CD4-positive, alpha-beta memory T cell (primary cell): Measurements from ENCODE around the gene ALAD. TPM values are rescaled to one million over a fixed set of nuclear protein-coding genes. Genes with fewer than 3 reads are reported as not detected.
A peak's percentile ranks its signal among the peaks of the same experiment; 100 is the strongest.

Source experiments
- CTCF ChIA-PET: fragments of 350-600 bp; sonication (Branson Sonifier 250); formaldehyde crosslinking; loops from one replicate; lab custom pipeline; 2021; ENCODE audit warnings: inconsistent platforms; ENCODE audit not compliant: partially characterized antibody; lab: Charles Lee
- POLR2A ChIA-PET: fragments of 350-600 bp; sonication (Branson Sonifier 250); formaldehyde crosslinking; loops from one replicate; lab custom pipeline; 2021; ENCODE audit not compliant: partially characterized antibody; lab: Charles Lee
- DNase-seq, 5 donors: peaks; one replicate each; pipeline versions ENCODE4 v3.0.0 to v3.0.0-alpha.2; 2020 to 2022; ENCODE audit warnings: mixed read lengths in 1 of 5
- H3K27ac ChIP-seq: one replicate; pipeline ENCODE4 v1.7.0; 2013; ENCODE audit warnings: low read depth, low read length
- H3K27me3 ChIP-seq: 2 replicates; pipeline ENCODE4 v1.7.0; 2013; ENCODE audit warnings: mild to moderate bottlenecking, low read length, moderate library complexity; ENCODE audit not compliant: insufficient read depth
- H3K36me3 ChIP-seq: 2 replicates; pipeline ENCODE4 v1.7.0; 2013; ENCODE audit warnings: mild to moderate bottlenecking, low read length, moderate library complexity; ENCODE audit not compliant: insufficient read depth
- H3K4me1 ChIP-seq: 2 replicates; pipeline ENCODE4 v1.7.0; 2013; ENCODE audit warnings: mild to moderate bottlenecking, low read length, moderate library complexity; ENCODE audit not compliant: insufficient read depth
- H3K4me3 ChIP-seq, 2 donors: one replicate each; pipeline ENCODE4 v1.7.0; 2013; ENCODE audit warnings: low read length in 2 of 2, mild to moderate bottlenecking in 1 of 2
- H3K9me3 ChIP-seq, 2 donors: one replicate each; pipeline ENCODE4 v1.7.0; 2013; ENCODE audit warnings: low read length in 2 of 2, control low read depth in 1 of 2; ENCODE audit not compliant: control insufficient read depth in 1 of 2
- H3K27ac Mint-ChIP-seq, 7 donors: one replicate each; pipeline ENCODE4 v1.8.0; 2020 to 2021; ENCODE audit warnings: mixed read lengths in 7 of 7, mild to moderate bottlenecking in 6 of 7, inconsistent platforms in 3 of 7, moderate library complexity in 3 of 7
- H3K27me3 Mint-ChIP-seq, 2 donors: one replicate each; pipeline ENCODE4 v1.8.0; 2020 to 2021; ENCODE audit warnings: mixed read lengths in 2 of 2
- H3K36me3 Mint-ChIP-seq, 2 donors: one replicate each; pipeline ENCODE4 v1.8.0; 2020 to 2021; ENCODE audit warnings: mixed read lengths in 2 of 2, inconsistent platforms in 1 of 2, mild to moderate bottlenecking in 1 of 2
- H3K4me1 Mint-ChIP-seq, 4 donors: one replicate each; pipeline ENCODE4 v1.8.0; 2020 to 2021; ENCODE audit warnings: mixed read lengths in 4 of 4, mild to moderate bottlenecking in 1 of 4
- H3K4me3 Mint-ChIP-seq, 8 donors: one replicate each; pipeline ENCODE4 v1.8.0; 2020 to 2021; ENCODE audit warnings: mixed read lengths in 8 of 8, mild to moderate bottlenecking in 7 of 8, moderate library complexity in 6 of 8, inconsistent platforms in 3 of 8
- H3K9me3 Mint-ChIP-seq, 8 donors: one replicate each; pipeline ENCODE4 v1.8.0; 2020 to 2021; ENCODE audit warnings: mixed read lengths in 8 of 8, mild to moderate bottlenecking in 5 of 8, inconsistent platforms in 3 of 8, moderate library complexity in 1 of 8
- intact Hi-C: fragments of 100-400 bp; cut with micrococcal nuclease; formaldehyde crosslinking; loops from one replicate; pipeline ENCODE4 v1.15.1; 2023
- polyA plus RNA-seq, 2 donors: library from polyadenylated mRNA; unstranded; fragments of 300-500 nt; fragmentation: Illumina TruSeq; gene quantifications; one replicate each; pipeline ENCODE4 v1.2.3, GENCODE V29; 2021
- total RNA-seq, 2 experiments: library from RNA; stranded (reverse); gene quantifications; one replicate each; pipeline ENCODE4 v1.2.3, GENCODE V29; 2021

The ALAD gene
- total and polyA plus RNA-seq, 4 experiments from 2014 or later = 16.4 to 39.9 (median 31.9) TPM

- peaks cover 15 to 20% of the 10 kb centered on the region in 2 donors for H3K36me3 Mint-ChIP-seq
- peak overlapping the region in 1 of 7 donors; percentile 25 for H3K27ac Mint-ChIP-seq
- intact Hi-C loops = no loop called here
These were observed 2.6 kb upstream of the ALAD start for GRCh38 chr9:113403646-113404045.

GRCh38 chr9:113399646-113400200, 1.4 kb downstream of the ALAD start:
- Mint-ChIP-seq H3K9me3 (no peaks in the 10 kb centered on the region), H3K4me3 (peak overlapping the region; percentile 75 to 96 (median 78)), H3K27me3 (no peaks in the 10 kb centered on the region), H3K36me3 (peaks cover 0 to 6% of the 10 kb centered on the region in 2 donors), H3K4me1 (peaks cover 15 to 31% (median 23%) of the 10 kb centered on the region in 4 donors), H3K27ac (peak overlapping the region in 4 of 7 donors; percentile 42 to 78 (median 62))
- DNase-seq = no peak
- Histone ChIP-seq H3K4me3 (no peak overlapping the region), H3K4me1 (peaks cover 16% of the 10 kb centered on the region), H3K9me3 (no peaks in the 10 kb centered on the region), H3K27me3 (no peaks in the 10 kb centered on the region), H3K36me3 (no peaks in the 10 kb centered on the region), H3K27ac (no peak overlapping the region)
- intact Hi-C loops = loop anchor here (2.0 kb wide), 1 partner anchor 47 kb away; no protein-coding TSS in a partner anchor
- POLR2A ChIA-PET = interaction anchor here (2.4 to 4.9 kb wide), 4 partner anchors 12 to 180 kb away, joined by 18 to 93 read pairs (median 20); partner anchors contain the start of genes C9orf43, CDC26, HDHD3 and POLE3
- CTCF ChIA-PET = interaction anchor here (0.9 to 8.5 kb wide), 8 partner anchors 9 to 257 kb away, joined by 3 to 72 read pairs (median 25); partner anchors contain the start of genes C9orf43, CDC26, POLE3 and WDR31

More at GRCh38 chr9:113403646-113404045, 2.6 kb upstream of the ALAD start:
- no peaks in the 10 kb centered on the region for H3K27me3 ChIP-seq
- no peak overlapping the region for H3K4me3 Mint-ChIP-seq
- no peaks in the 10 kb centered on the region for H3K9me3 ChIP-seq
- no peak overlapping the region for H3K4me3 ChIP-seq
- no peaks in the 10 kb centered on the region for H3K9me3 Mint-ChIP-seq
- peaks cover 16% of the 10 kb centered on the region for H3K36me3 ChIP-seq
- H3K4me1 Mint-ChIP-seq = peaks cover 23 to 49% (median 34%) of the 10 kb centered on the region in 4 donors
- ChIA-PET POLR2A (interaction anchor here (0.9 to 4.9 kb wide), 2 partner anchors 8 to 27 kb away, joined by 3 to 93 read pairs; partner anchors contain the start of genes C9orf43, HDHD3 and POLE3), CTCF (interaction anchor here (1.8 to 8.5 kb wide), 4 partner anchors 17 to 253 kb away, joined by 4 to 72 read pairs (median 42); partner anchors contain the start of gene CDC26)
- no peak overlapping the region for H3K27ac ChIP-seq
- no peak for DNase-seq
- H3K27me3 Mint-ChIP-seq = no peaks in the 10 kb centered on the region
- peaks cover 25% of the 10 kb centered on the region for H3K4me1 ChIP-seq

- no peaks in the 10 kb centered on the region for H3K27me3 Mint-ChIP-seq
- Histone ChIP-seq H3K4me1 (peaks cover 16% of the 10 kb centered on the region), H3K27me3 (no peaks in the 10 kb centered on the region), H3K27ac (no peak overlapping the region), H3K4me3 (no peak overlapping the region), H3K36me3 (no peaks in the 10 kb centered on the region), H3K9me3 (no peaks in the 10 kb centered on the region)
- intact Hi-C loops = no loop called here
- H3K36me3 Mint-ChIP-seq = peaks cover 0 to 6% of the 10 kb centered on the region in 2 donors
- POLR2A ChIA-PET = interaction anchor here (1.1 kb wide), 1 partner anchor 24 kb away, joined by 3 read pairs; no protein-coding TSS in a partner anchor
- peak overlapping the region in 5 of 8 donors; percentile 32 to 77 (median 65) for H3K4me3 Mint-ChIP-seq
- H3K4me1 Mint-ChIP-seq = peaks cover 15 to 31% (median 23%) of the 10 kb centered on the region in 4 donors
- CTCF ChIA-PET = interaction anchor here (0.5 to 8.5 kb wide), 7 partner anchors 7 to 257 kb away, joined by 3 to 72 read pairs (median 6); partner anchors contain the start of genes C9orf43 and POLE3
- no peaks in the 10 kb centered on the region for H3K9me3 Mint-ChIP-seq
- DNase-seq = no peak
- peak overlapping the region in 1 of 7 donors; percentile 63 for H3K27ac Mint-ChIP-seq
These were observed 2.3 kb downstream of the ALAD start for GRCh38 chr9:113398796-113399195.

- peaks cover 16% of the 10 kb centered on the region for H3K4me1 ChIP-seq
- intact Hi-C loops = no loop called here
- H3K4me3 Mint-ChIP-seq = no peak overlapping the region
- peaks cover 5 to 17% of the 10 kb centered on the region in 2 donors for H3K36me3 Mint-ChIP-seq
- H3K9me3 ChIP-seq = no peaks in the 10 kb centered on the region
- no peak overlapping the region for H3K27ac ChIP-seq
- H3K4me1 Mint-ChIP-seq = peaks cover 15 to 31% (median 23%) of the 10 kb centered on the region in 4 donors
- no peaks in the 10 kb centered on the region for H3K27me3 ChIP-seq
- H3K36me3 ChIP-seq = no peaks in the 10 kb centered on the region
- no peak for DNase-seq
- ChIA-PET POLR2A (no interaction called here), CTCF (interaction anchor here (1.4 to 1.6 kb wide), 2 partner anchors 9 to 13 kb away, joined by 4 to 6 read pairs; partner anchors contain the start of genes C9orf43 and POLE3)
- no peaks in the 10 kb centered on the region for H3K27me3 Mint-ChIP-seq
- no peaks in the 10 kb centered on the region for H3K9me3 Mint-ChIP-seq
- no peak overlapping the region for H3K4me3 ChIP-seq
- no peak overlapping the region for H3K27ac Mint-ChIP-seq
These were observed 3.9 kb downstream of the ALAD start for GRCh38 chr9:113397203-113397631.

- H3K27ac Mint-ChIP-seq = peak overlapping the region in 1 of 7 donors; percentile 35
- CTCF ChIA-PET = interaction anchor here (1.3 kb wide), 1 partner anchor 15 kb away, joined by 3 read pairs; the partner anchor contains the start of genes C9orf43 and POLE3
- Histone ChIP-seq H3K4me3 (no peak overlapping the region), H3K27ac (no peak overlapping the region), H3K36me3 (peaks cover 15% of the 10 kb centered on the region), H3K27me3 (no peaks in the 10 kb centered on the region), H3K9me3 (no peaks in the 10 kb centered on the region), H3K4me1 (peaks cover 6% of the 10 kb centered on the region)
- H3K9me3 Mint-ChIP-seq = no peaks in the 10 kb centered on the region
- H3K4me1 Mint-ChIP-seq = peaks cover 10 to 17% (median 14%) of the 10 kb centered on the region in 4 donors
- intact Hi-C loops = no loop called here
- no peak for DNase-seq
- peaks cover 5 to 31% of the 10 kb centered on the region in 2 donors for H3K36me3 Mint-ChIP-seq
- POLR2A ChIA-PET = no interaction called here
- no peaks in the 10 kb centered on the region for H3K27me3 Mint-ChIP-seq
- no peak overlapping the region for H3K4me3 Mint-ChIP-seq
These were observed 5.9 kb downstream of the ALAD start for GRCh38 chr9:113395000-113395861.

GRCh38 chr9:113393281-113393680, 7.8 kb downstream of the ALAD start:
- peak overlapping the region in 1 of 7 donors; percentile 23 for H3K27ac Mint-ChIP-seq
- H3K27me3 Mint-ChIP-seq = no peaks in the 10 kb centered on the region
- Histone ChIP-seq H3K9me3 (no peaks in the 10 kb centered on the region), H3K4me1 (no peaks in the 10 kb centered on the region), H3K27ac (no peak overlapping the region), H3K36me3 (peaks cover 32% of the 10 kb centered on the region), H3K4me3 (no peak overlapping the region), H3K27me3 (no peaks in the 10 kb centered on the region)
- intact Hi-C loops = no loop called here
- peaks cover 11 to 40% of the 10 kb centered on the region in 2 donors for H3K36me3 Mint-ChIP-seq
- no peaks in the 10 kb centered on the region for H3K9me3 Mint-ChIP-seq
- no peak for DNase-seq
- POLR2A ChIA-PET = no interaction called here
- no peak overlapping the region for H3K4me3 Mint-ChIP-seq
- peaks cover 0 to 6% (median 3%) of the 10 kb centered on the region in 4 donors for H3K4me1 Mint-ChIP-seq
- CTCF ChIA-PET = interaction anchor here (0.6 to 2.1 kb wide), 2 partner anchors 8 to 97 kb away, joined by 3 to 8 read pairs; partner anchors contain the start of gene ALAD
